SK-N-SH treated with all-trans-retinoic acid at 6 μM for 48 hours (cell line): Measurements from ENCODE around the gene VAT1L.

Experiments used
- ATAC-seq: fragments of 200-7000 bp; cut with Tn5 transposase; 3 replicates; pipeline ENCODE4 v1.9.1; 2020; ENCODE audit warnings: mild to moderate bottlenecking, moderate library complexity
- ARNTL ChIP-seq: fragments of 450-650 bp; formaldehyde crosslinking; IDR thresholded peaks from 2 replicates; pipeline ENCODE4 v1.5.0; 2020; ENCODE audit warnings: low read depth, mild to moderate bottlenecking, moderate library complexity, borderline replicate concordance
- BACH2 ChIP-seq: fragments of 250-450 bp; sonication (Bioruptor Pico); IDR thresholded peaks from 2 replicates; pipeline ENCODE4 v1.9.0; 2021; ENCODE audit warnings: mild to moderate bottlenecking, borderline replicate concordance
- CREB5 ChIP-seq: fragments of 250-450 bp; sonication (Bioruptor Pico); IDR thresholded peaks from 2 replicates; pipeline ENCODE4 v1.5.1; 2020; ENCODE audit warnings: low read depth, mild to moderate bottlenecking, moderate library complexity
- CSDC2 ChIP-seq: fragments of 250-450 bp; sonication (Bioruptor Pico); IDR thresholded peaks from 2 replicates; pipeline ENCODE4 v1.5.0; 2020; ENCODE audit warnings: mild to moderate bottlenecking, moderate library complexity
- CSRNP3 ChIP-seq: fragments of 250-450 bp; sonication (Bioruptor Pico); IDR thresholded peaks from 2 replicates; pipeline ENCODE4 v1.5.1; 2021; ENCODE audit warnings: mild to moderate bottlenecking, moderate library complexity
- ESRRG ChIP-seq: fragments of 250-450 bp; sonication (Bioruptor Pico); IDR thresholded peaks from 2 replicates; pipeline ENCODE4 v1.6.1; 2021; ENCODE audit warnings: mild to moderate bottlenecking
- GLIS3 ChIP-seq: fragments of 250-450 bp; sonication (Bioruptor Pico); IDR thresholded peaks from 2 replicates; pipeline ENCODE4 v1.5.0; 2020; ENCODE audit warnings: mild to moderate bottlenecking, moderate library complexity
- ISL1 ChIP-seq: fragments of 250-450 bp; sonication (Bioruptor Pico); IDR thresholded peaks from 2 replicates; pipeline ENCODE4 v2.1.2; 2022; ENCODE audit warnings: mild to moderate bottlenecking, moderate library complexity
- OSR1 ChIP-seq: fragments of 250-450 bp; sonication (Bioruptor Pico); IDR thresholded peaks from 2 replicates; pipeline ENCODE4 v1.8.0; 2022; ENCODE audit warnings: moderate library complexity, mild to moderate bottlenecking, inconsistent platforms
- PATZ1 ChIP-seq: fragments of 250-450 bp; sonication (Bioruptor Pico); IDR thresholded peaks from 2 replicates; pipeline ENCODE4 v1.8.0; 2020; ENCODE audit warnings: mild to moderate bottlenecking, moderate library complexity, borderline replicate concordance
- PPARA ChIP-seq: fragments of 250-450 bp; sonication (Bioruptor Pico); IDR thresholded peaks from 2 replicates; pipeline ENCODE4 v1.5.0; 2020; ENCODE audit warnings: mild to moderate bottlenecking, borderline replicate concordance
- RARB ChIP-seq: fragments of 250-450 bp; sonication (Bioruptor Pico); IDR thresholded peaks from 2 replicates; pipeline ENCODE4 v1.8.0; 2021; ENCODE audit warnings: mild to moderate bottlenecking, moderate library complexity
- SNAI2 ChIP-seq: fragments of 250-450 bp; sonication (Bioruptor Pico); IDR thresholded peaks from 2 replicates; pipeline ENCODE4 v1.5.0; 2020; ENCODE audit warnings: mild to moderate bottlenecking, moderate library complexity
- TOX ChIP-seq: fragments of 250-450 bp; sonication (Bioruptor Pico); IDR thresholded peaks from 2 replicates; pipeline ENCODE4 v1.8.0; 2021; ENCODE audit warnings: mild to moderate bottlenecking, moderate library complexity, borderline replicate concordance
- TSHZ2 ChIP-seq: fragments of 250-450 bp; sonication (Bioruptor Pico); IDR thresholded peaks from 2 replicates; pipeline ENCODE4 v1.5.0; 2020; ENCODE audit warnings: mild to moderate bottlenecking, moderate library complexity
- ZC3H10 ChIP-seq: fragments of 250-450 bp; sonication (Bioruptor Pico); IDR thresholded peaks from 2 replicates; pipeline ENCODE4 v1.5.1; 2021; ENCODE audit warnings: mild to moderate bottlenecking, moderate library complexity
- ZFP3 ChIP-seq: fragments of 250-450 bp; sonication (Bioruptor Pico); IDR thresholded peaks from 2 replicates; pipeline ENCODE4 v1.5.0; 2020; ENCODE audit warnings: mild to moderate bottlenecking, moderate library complexity
- ZFP30 ChIP-seq: fragments of 450-650 bp; formaldehyde crosslinking; IDR thresholded peaks from 2 replicates; pipeline ENCODE4 v1.5.0; 2022; ENCODE audit warnings: mild to moderate bottlenecking, moderate library complexity
- ZNF565 ChIP-seq: fragments of 450-650 bp; formaldehyde crosslinking; conservative IDR thresholded peaks from 2 replicates; pipeline ENCODE4 v1.5.0; 2020; ENCODE audit warnings: low read depth, mild to moderate bottlenecking, moderate library complexity
- ZNF70 ChIP-seq: fragments of 450-650 bp; formaldehyde crosslinking; IDR thresholded peaks from 2 replicates; pipeline ENCODE4 v1.5.0; 2020; ENCODE audit warnings: mild to moderate bottlenecking, moderate library complexity
- ZNF8 ChIP-seq: fragments of 450-650 bp; formaldehyde crosslinking; IDR thresholded peaks from 2 replicates; pipeline ENCODE4 v1.5.0; 2020; ENCODE audit warnings: mild to moderate bottlenecking, moderate library complexity

VAT1L gene

GRCh38 chr16:77965346-77965745 lies 177.0 kb downstream of the VAT1L start:
- ATAC-seq: no peak
- no peak for TF ChIP-seq ZFP3 (CRISPR knock-in tag)

- no peak for ATAC-seq
- TF ChIP-seq ARNTL (CRISPR knock-in tag): no peak
- no peak for TF ChIP-seq CSDC2 (CRISPR knock-in tag)
- no peak for TF ChIP-seq SNAI2 (CRISPR knock-in tag)
- no peak for TF ChIP-seq CSRNP3
- TF ChIP-seq CREB5 (CRISPR knock-in tag): no peak
- no peak for TF ChIP-seq ZNF565
- TF ChIP-seq ZFP30: no peak
- no peak for TF ChIP-seq ZNF8
- TF ChIP-seq OSR1: no peak
- no peak for TF ChIP-seq ZNF70
- TF ChIP-seq ISL1 (CRISPR knock-in tag): no peak
- TF ChIP-seq TSHZ2: no peak
- TF ChIP-seq GLIS3 (CRISPR knock-in tag): no peak
- no peak for TF ChIP-seq RARB
- no peak for TF ChIP-seq PPARA (CRISPR knock-in tag)
- no peak for TF ChIP-seq PATZ1
- TF ChIP-seq BACH2 (CRISPR knock-in tag): no peak
- TF ChIP-seq ESRRG (CRISPR knock-in tag): no peak
Measured at GRCh38 chr16:77967054-77967904, 178.9 kb downstream of the VAT1L start.

- ATAC-seq: no peak
- TF ChIP-seq OSR1: no peak
- TF ChIP-seq TSHZ2: no peak
- TF ChIP-seq BACH2 (CRISPR knock-in tag): no peak
- TF ChIP-seq TOX: no peak
- TF ChIP-seq ZC3H10 (CRISPR knock-in tag): no peak
- no peak for TF ChIP-seq RARB
- TF ChIP-seq ZNF8: no peak
- no peak for TF ChIP-seq GLIS3 (CRISPR knock-in tag)
- no peak for TF ChIP-seq PATZ1
- no peak for TF ChIP-seq ARNTL (CRISPR knock-in tag)
- no peak for TF ChIP-seq ESRRG (CRISPR knock-in tag)
- TF ChIP-seq ZNF70: no peak
- no peak for TF ChIP-seq ZFP3 (CRISPR knock-in tag)
- TF ChIP-seq SNAI2 (CRISPR knock-in tag): no peak
- no peak for TF ChIP-seq CSDC2 (CRISPR knock-in tag)
- TF ChIP-seq CSRNP3: no peak
Measured at GRCh38 chr16:77969861-77970260, 181.5 kb downstream of the VAT1L start.
